ENCODE results near the gene TOR1AIP2. TPM values are rescaled to one million over a fixed set of nuclear protein-coding genes. Genes with fewer than 3 reads are reported as not detected.

Gene TOR1AIP2
- total and polyA plus RNA-seq, 2 of the 8 experiments (the other 6 are each of a cell fraction or from before 2014, with no cell fraction given) = 12.1 to 75.2 TPM

- Histone ChIP-seq H2BK120ac (replicated peaks; ENCODE audit: low read depth, low read length) (no peak overlapping the region), H4K8ac (ENCODE audit: extremely low read depth, insufficient read depth, low read length) (no peak overlapping the region), H3K36me3 (ENCODE audit: control insufficient read depth in 2 of 4, insufficient read depth in 4 of 4, low read length in 3 of 4) (no peaks in the 10 kb centered on the region), H3K23ac (ENCODE audit: insufficient read length) (no peak overlapping the region), H3K4me2 (ENCODE audit: insufficient read depth in 1 of 2, low read depth in 2 of 2, low read length in 2 of 2) (no peak overlapping the region), H4K91ac (replicated peaks; ENCODE audit: insufficient read length, low read length) (no peak overlapping the region), H3K56ac (replicated peaks; ENCODE audit: insufficient read length, low read depth, low read length) (no peak overlapping the region), H3K27me3 (replicated peaks in 1 of 4; ENCODE audit: control insufficient read depth in 3 of 4, extremely low read depth in 1 of 4, insufficient read depth in 3 of 4, low read length in 3 of 4) (peaks cover 0 to 17% (median 13%) of the 10 kb centered on the region in 4 experiments; a peak in 6 of 7 replicates), H3K23me2 (ENCODE audit: low read depth, low read length) (peaks cover 11% of the 10 kb centered on the region), H2BK20ac (ENCODE audit: low read length) (no peak overlapping the region), H3K14ac (ENCODE audit: insufficient read length) (no peak overlapping the region), H2BK15ac (ENCODE audit: low read length) (no peak overlapping the region), H4K5ac (ENCODE audit: insufficient read length, low read depth, low read length) (no peak overlapping the region), H3K4ac (replicated peaks; ENCODE audit: insufficient read length, low read depth, low read length) (no peak overlapping the region), H3K27ac (ENCODE audit: low read depth, low read length) (no peak overlapping the region), H3K4me3 (ENCODE audit: extremely low read depth in 1 of 4, insufficient read depth in 2 of 4, low read depth in 3 of 4, low read length in 4 of 4) (no peak overlapping the region), H3K9ac (replicated peaks in 1 of 4; ENCODE audit: extremely low read depth in 1 of 4, low read depth in 3 of 4, low read length in 3 of 4) (no peak overlapping the region), H2BK12ac (ENCODE audit: low read depth, low read length) (0 out of 2 replicates have a peak overlapping the region, but pooled peaks have one; percentile 9), H2AFZ (ENCODE audit: low read length) (no peak overlapping the region), H3K79me1 (ENCODE audit: low read depth, low read length) (no peaks in the 10 kb centered on the region), H3K79me2 (ENCODE audit: control insufficient read depth in 1 of 2, insufficient read depth in 2 of 2, low read length in 2 of 2) (no peaks in the 10 kb centered on the region), H3K18ac (ENCODE audit: extremely low read depth, low read length) (no peak overlapping the region), H2AK5ac (ENCODE audit: low read depth, low read length) (no peak overlapping the region), H4K20me1 (replicated peaks in 1 of 2; ENCODE audit: control insufficient read depth in 1 of 2, insufficient read depth in 2 of 2, low read length in 2 of 2) (no peaks in the 10 kb centered on the region), H3K4me1 (replicated peaks in 1 of 4; ENCODE audit: control insufficient read depth in 3 of 4, insufficient read depth in 4 of 4, low read length in 3 of 4) (peaks cover 4 to 12% (median 6%) of the 10 kb centered on the region in 4 experiments; a peak in 6 of 7 replicates), H3K9me3 (ENCODE audit: insufficient read depth in 2 of 2, low read depth in 1 of 2, low read length in 1 of 2) (no peaks in the 10 kb centered on the region), H2BK5ac (ENCODE audit: low read depth, low read length) (no peak overlapping the region)
- 88% methylated on average over 8 of the region's 8 CpGs; no CpG with 5 or more reads in 1 of the 2 experiments for WGBS, 2 experiments (ENCODE audit: extremely low coverage in 1 of 2, insufficient coverage in 1 of 2, insufficient read length in 1 of 2, insufficient replicate concordance in 2 of 2, low coverage in 1 of 2, low lambda C conversion rate in 2 of 2, missing lambda C conversion rate in 1 of 2)
- POLR2A ChIA-PET (ENCODE audit: partially characterized antibody) = no interaction called here
- DNase-seq (ENCODE audit: low read depth in 1 of 2, low spot score in 2 of 2) = no peak
- CTCF ChIA-PET (ENCODE audit: partially characterized antibody) = interaction anchor here (0.6 to 18.9 kb wide), 9 partner anchors 6 to 548 kb away, joined by 3 to 595 read pairs (median 5); no protein-coding TSS in a partner anchor
- no peak for FAIRE-seq
- TF ChIP-seq TEAD4 (IDR thresholded peaks at IDR 0.05; ENCODE audit: low read depth, low read length) (no peak), CBX8 (IDR thresholded peaks at IDR 0.05; ENCODE audit: borderline replicate concordance, low read depth, low read length) (no peak), JUND (IDR thresholded peaks at IDR 0.05; ENCODE audit: low read length) (no peak), RFX5 (IDR thresholded peaks at IDR 0.05; ENCODE audit: borderline replicate concordance, low read depth, low read length) (no peak), RBBP5 (IDR thresholded peaks at IDR 0.05; ENCODE audit: borderline replicate concordance, low read depth, low read length) (no peak), PHF8 (conservative IDR thresholded peaks at IDR 0.05; ENCODE audit: low read depth, low read length) (no peak), POLR2A (IDR thresholded peaks at IDR 0.05; ENCODE audit: control extremely low read depth in 1 of 2, low read depth in 2 of 2, low read length in 2 of 2) (no peak), CHD1 (IDR thresholded peaks at IDR 0.05; ENCODE audit: low read depth, low read length) (no peak), EZH2 (IDR thresholded peaks at IDR 0.05; ENCODE audit: low read depth, low read length, severe bottlenecking) (no peak), TAF1 (IDR thresholded peaks at IDR 0.05; ENCODE audit: low read depth, low read length) (no peak), SIN3A (conservative IDR thresholded peaks at IDR 0.05 in 1 of 2, IDR thresholded peaks at IDR 0.05 in 1 of 2; ENCODE audit: low read depth in 1 of 2, low read length in 2 of 2) (no peak), ZNF274 (IDR thresholded peaks at IDR 0.05; ENCODE audit: borderline replicate concordance, extremely low read depth, low read length) (no peak)
These were observed 60.5 kb downstream of the TOR1AIP2 start for GRCh38 chr1:179817056-179817455.

Measured in H1 (cell line).